PC-9 (cell line): ENCODE measurements around the gene TFIP11. TPM values are rescaled to one million over a fixed set of nuclear protein-coding genes. Genes with fewer than 3 reads are reported as not detected.

Source experiments
- BruUV-seq: library from RNA; stranded (reverse); fragments of 400-500 nt; replicated peaks from 2 replicates; lab custom pipeline; 2021; lab: Mats Ljungman, UMichigan
- CTCF ChIA-PET: fragments of 300-600 bp; sonication (Branson Sonifier 250); formaldehyde crosslinking; loops from one replicate; lab custom pipeline; 2022; ENCODE audit warnings: antibody characterized with exemption; lab: Charles Lee
- POLR2A ChIA-PET: fragments of 300-600 bp; sonication (Branson Sonifier 250); formaldehyde crosslinking; loops from one replicate; lab custom pipeline; 2022; ENCODE audit warnings: antibody characterized with exemption; ENCODE audit not compliant: unreplicated experiment; lab: Charles Lee
- DNase-seq, 2 experiments: peaks; one replicate each; pipeline versions ENCODE4 v3.0.0 to v3.0.0-alpha.2; 2015 to 2022; ENCODE audit warnings: mixed read lengths in 1 of 2
- H2AFZ ChIP-seq: fragments of 200-600 bp; sonication (generic); 2 replicates; pipeline ENCODE4 v1.8.1; 2017; ENCODE audit warnings: antibody characterized with exemption
- H3F3A ChIP-seq: fragments of 200-600 bp; sonication (generic); 2 replicates; pipeline ENCODE4 v1.8.1; 2017; ENCODE audit warnings: antibody characterized with exemption, mild to moderate bottlenecking, low read depth; ENCODE audit not compliant: insufficient read depth
- H3K27ac ChIP-seq: fragments of 200-600 bp; sonication (generic); 2 replicates; pipeline ENCODE4 v1.6.1; 2016; ENCODE audit warnings: mixed run types
- H3K27me3 ChIP-seq: fragments of 200-600 bp; sonication (generic); 2 replicates; pipeline ENCODE4 v1.6.1; 2016; ENCODE audit warnings: low read depth, mixed run types; ENCODE audit not compliant: insufficient read depth
- H3K36me3 ChIP-seq: fragments of 200-600 bp; sonication (generic); 2 replicates; pipeline ENCODE4 v1.6.1; 2016; ENCODE audit warnings: low read depth, mixed run types
- H3K4me1 ChIP-seq: fragments of 200-600 bp; sonication (generic); replicated peaks from 2 replicates; pipeline ENCODE4 v1.6.1; 2016; ENCODE audit warnings: mixed run types; ENCODE audit not compliant: insufficient read depth
- H3K4me2 ChIP-seq: fragments of 200-600 bp; sonication (generic); 2 replicates; pipeline ENCODE4 v1.6.1; 2017; ENCODE audit warnings: mixed run types
- H3K4me3 ChIP-seq: fragments of 200-600 bp; sonication (generic); 2 replicates; pipeline ENCODE4 v1.6.1; 2016; ENCODE audit warnings: mixed run types
- H3K79me2 ChIP-seq: fragments of 200-600 bp; sonication (generic); 2 replicates; pipeline ENCODE4 v1.6.1; 2017; ENCODE audit warnings: low read depth, mixed run types
- H3K9me2 ChIP-seq: fragments of 200-600 bp; sonication (generic); 2 replicates; pipeline ENCODE4 v1.8.1; 2017; ENCODE audit warnings: mild to moderate bottlenecking; ENCODE audit not compliant: insufficient read depth
- H3K9me3 ChIP-seq: fragments of 200-600 bp; sonication (generic); 2 replicates; pipeline ENCODE4 v1.8.1; 2016; ENCODE audit warnings: low read depth; ENCODE audit not compliant: insufficient read depth
- H4K20me1 ChIP-seq: fragments of 200-600 bp; sonication (generic); 2 replicates; pipeline ENCODE4 v1.8.1; 2017; ENCODE audit not compliant: insufficient read depth
- CTCF ChIP-seq: fragments of 200-600 bp; sonication (generic); conservative IDR thresholded peaks from 2 replicates; pipeline ENCODE4 v1.6.1; 2017; ENCODE audit warnings: mixed run types, antibody characterized with exemption, mild to moderate bottlenecking, moderate library complexity
- EZH2 ChIP-seq: fragments of 200-600 bp; sonication (generic); IDR thresholded peaks from 2 replicates; pipeline ENCODE4 v1.8.0; 2017; ENCODE audit warnings: antibody characterized with exemption, low read depth
- intact Hi-C: fragments of 100-400 bp; cut with micrococcal nuclease; formaldehyde crosslinking; loops from one replicate; pipeline ENCODE4 v1.10.0; 2022; ENCODE audit not compliant: unreplicated experiment
- total RNA-seq: library from RNA; stranded (reverse); gene quantifications from 2 replicates; pipeline ENCODE4 v1.2.3, GENCODE V29; 2021

Gene TFIP11
- total RNA-seq, 1 experiment from 2014 or later, result 17.3 TPM

GRCh38 chr22:26548984-26549383 is 36.7 kb upstream of the TFIP11 start:
- H3K4me2 ChIP-seq, result no peak overlapping the region
- ChIA-PET POLR2A (no interaction called here), CTCF (no interaction called here)
- H3K4me1 ChIP-seq, result no peaks in the 10 kb centered on the region
- no peak overlapping the region for H3K27ac ChIP-seq
- no peaks in the 10 kb centered on the region for H3K9me3 ChIP-seq
- no TSS peak for BruUV-seq
- TF ChIP-seq CTCF, result no peak
- TF ChIP-seq EZH2, result no peak
- no peak for DNase-seq
- H3K27me3 ChIP-seq, result no peaks in the 10 kb centered on the region
- H3F3A ChIP-seq, result no peaks in the 10 kb centered on the region
- H3K9me2 ChIP-seq, result no peaks in the 10 kb centered on the region
- H3K4me3 ChIP-seq, result no peak overlapping the region
- H3K79me2 ChIP-seq, result no peaks in the 10 kb centered on the region
- no peak overlapping the region for H2AFZ ChIP-seq
- H4K20me1 ChIP-seq, result no peaks in the 10 kb centered on the region
- H3K36me3 ChIP-seq, result no peaks in the 10 kb centered on the region
- intact Hi-C loops, result no loop called here

DNA sequence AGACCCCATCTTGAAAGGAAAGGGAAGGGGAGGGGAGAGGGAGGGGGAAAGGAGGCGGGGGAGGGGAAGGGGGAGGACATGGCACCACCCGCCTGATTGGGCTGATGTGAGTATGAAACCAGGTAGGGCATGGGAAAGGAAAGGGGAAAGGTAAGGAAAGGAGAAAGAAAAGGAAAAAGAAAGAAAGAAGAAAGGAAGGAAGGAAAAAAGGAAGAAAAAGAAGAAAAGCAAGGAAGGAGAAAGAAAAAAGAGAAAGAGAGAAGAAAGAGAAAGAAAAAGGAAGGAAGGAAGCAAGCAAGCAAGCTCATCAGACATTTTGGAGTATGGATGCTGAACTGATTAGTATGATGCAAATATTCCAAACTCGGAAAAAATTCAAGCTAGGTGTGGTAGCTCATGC is 36.0 kb upstream of the TFIP11 start:
- ChIA-PET POLR2A (no interaction called here), CTCF (no interaction called here)
- H3K27me3 ChIP-seq, result no peaks in the 10 kb centered on the region
- H3K4me1 ChIP-seq, result no peaks in the 10 kb centered on the region
- no peaks in the 10 kb centered on the region for H3K36me3 ChIP-seq
- no peaks in the 10 kb centered on the region for H3K9me3 ChIP-seq
- H3K79me2 ChIP-seq, result no peaks in the 10 kb centered on the region
- H3K4me3 ChIP-seq, result no peak overlapping the region
- H3K27ac ChIP-seq, result no peak overlapping the region
- no peak for TF ChIP-seq CTCF
- no peak for TF ChIP-seq EZH2
- H3K9me2 ChIP-seq, result no peaks in the 10 kb centered on the region
- H2AFZ ChIP-seq, result no peak overlapping the region
- no peak for DNase-seq
- BruUV-seq, result no TSS peak
- intact Hi-C loops, result no loop called here
- H3K4me2 ChIP-seq, result no peak overlapping the region
- H4K20me1 ChIP-seq, result no peaks in the 10 kb centered on the region
- H3F3A ChIP-seq, result no peaks in the 10 kb centered on the region

DNA sequence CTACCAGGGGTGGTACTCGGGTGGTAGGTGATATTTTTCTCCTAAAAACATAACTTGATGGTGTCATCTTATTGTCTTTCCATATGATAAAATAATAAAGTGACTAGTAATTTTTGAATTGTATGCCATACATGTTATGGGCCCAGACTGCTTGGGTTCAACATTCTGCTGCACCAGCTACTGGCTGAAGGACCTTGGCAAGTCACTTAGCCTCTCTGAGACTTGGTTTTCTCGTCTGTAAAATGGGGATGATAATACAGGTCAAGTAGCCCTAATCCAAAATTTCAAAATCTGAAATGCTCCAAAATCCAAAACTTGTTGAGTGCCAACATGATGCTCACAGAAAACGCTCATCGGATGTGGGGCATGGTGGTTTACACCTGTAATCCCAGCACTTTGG is 35.6 kb upstream of the TFIP11 start:
- POLR2A ChIA-PET, result no interaction called here
- H3F3A ChIP-seq, result no peaks in the 10 kb centered on the region
- CTCF ChIA-PET, result no interaction called here
- TF ChIP-seq CTCF (no peak), EZH2 (no peak)
- no peaks in the 10 kb centered on the region for H3K27me3 ChIP-seq
- no peaks in the 10 kb centered on the region for H3K4me1 ChIP-seq
- no peak for DNase-seq
- no peaks in the 10 kb centered on the region for H4K20me1 ChIP-seq
- no peaks in the 10 kb centered on the region for H3K36me3 ChIP-seq
- BruUV-seq, result no TSS peak
- no peaks in the 10 kb centered on the region for H3K79me2 ChIP-seq
- no peak overlapping the region for H3K27ac ChIP-seq
- H3K9me3 ChIP-seq, result no peaks in the 10 kb centered on the region
- no peak overlapping the region for H3K4me3 ChIP-seq
- no peak overlapping the region for H3K4me2 ChIP-seq
- H3K9me2 ChIP-seq, result no peaks in the 10 kb centered on the region
- intact Hi-C loops, result no loop called here
- no peak overlapping the region for H2AFZ ChIP-seq
